ENCODE measurements around the gene AZI2.

GRCh38 chr3:28376424-28376823 lies 27.8 kb upstream of the AZI2 start:
- TF ChIP-seq, protein P1, sequence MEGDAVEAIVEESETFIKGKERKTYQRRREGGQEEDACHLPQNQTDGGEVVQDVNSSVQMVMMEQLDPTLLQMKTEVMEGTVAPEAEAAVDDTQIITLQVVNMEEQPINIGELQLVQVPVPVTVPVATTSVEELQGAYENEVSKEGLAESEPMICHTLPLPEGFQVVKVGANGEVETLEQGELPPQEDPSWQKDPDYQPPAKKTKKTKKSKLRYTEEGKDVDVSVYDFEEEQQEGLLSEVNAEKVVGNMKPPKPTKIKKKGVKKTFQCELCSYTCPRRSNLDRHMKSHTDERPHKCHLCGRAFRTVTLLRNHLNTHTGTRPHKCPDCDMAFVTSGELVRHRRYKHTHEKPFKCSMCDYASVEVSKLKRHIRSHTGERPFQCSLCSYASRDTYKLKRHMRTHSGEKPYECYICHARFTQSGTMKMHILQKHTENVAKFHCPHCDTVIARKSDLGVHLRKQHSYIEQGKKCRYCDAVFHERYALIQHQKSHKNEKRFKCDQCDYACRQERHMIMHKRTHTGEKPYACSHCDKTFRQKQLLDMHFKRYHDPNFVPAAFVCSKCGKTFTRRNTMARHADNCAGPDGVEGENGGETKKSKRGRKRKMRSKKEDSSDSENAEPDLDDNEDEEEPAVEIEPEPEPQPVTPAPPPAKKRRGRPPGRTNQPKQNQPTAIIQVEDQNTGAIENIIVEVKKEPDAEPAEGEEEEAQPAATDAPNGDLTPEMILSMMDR (conservative IDR thresholded peaks at IDR 0.05; ENCODE audit: low read depth, low read length), result no peak
- no peak for TF ChIP-seq EZH2 (IDR thresholded peaks at IDR 0.05; ENCODE audit: borderline replicate concordance, low read depth, low read length, poor library complexity, severe bottlenecking)
